ENCODE results near the gene SECISBP2. TPM values are rescaled to one million over a fixed set of nuclear protein-coding genes. Genes with fewer than 3 reads are reported as not detected.

The SECISBP2 gene
- total and polyA plus RNA-seq, 2 experiments from 2014 or later: 30.6 to 43.8 TPM

DNA sequence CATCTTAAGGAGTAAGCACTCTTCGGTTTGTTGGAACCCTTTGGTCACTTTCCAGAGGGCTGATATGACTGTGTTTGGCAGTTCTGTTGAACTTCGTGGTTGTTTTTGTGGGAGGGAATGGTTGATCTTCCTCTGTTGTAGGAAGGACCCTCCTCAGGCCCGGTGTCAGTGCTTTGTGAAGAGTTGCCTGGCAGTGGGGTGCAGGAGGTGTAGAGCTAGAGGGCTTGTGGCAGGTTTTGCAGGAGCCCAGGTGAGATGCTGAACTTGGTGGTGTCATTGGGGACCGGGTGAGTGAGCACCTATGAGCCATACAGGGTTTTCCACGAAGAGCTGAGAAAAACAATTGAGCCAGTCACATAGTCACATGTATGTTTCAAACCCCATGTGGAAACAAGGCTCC lies 27.2 kb downstream of the SECISBP2 start:
- Histone ChIP-seq H3K9me3 (ENCODE audit: low read depth) (no peaks in the 10 kb centered on the region), H3K27ac (no peak overlapping the region), H3K4me2 (no peak overlapping the region), H3K27me3 (no peaks in the 10 kb centered on the region), H4K20me1 (ENCODE audit: insufficient read depth, poor library complexity, severe bottlenecking) (no peaks in the 10 kb centered on the region), H3K4me3 (no peak overlapping the region), H2AFZ (no peak overlapping the region), H3K9me2 (replicated peaks; ENCODE audit: insufficient read depth) (no peaks in the 10 kb centered on the region), H3K4me1 (ENCODE audit: insufficient read depth) (no peaks in the 10 kb centered on the region), H3K36me3 (replicated peaks; ENCODE audit: insufficient read depth, low read depth) (peaks cover 18% of the 10 kb centered on the region), H3K79me2 (peaks cover 3% of the 10 kb centered on the region)
- no peak for DNase-seq (ENCODE audit: low spot score)
- no peak for TF ChIP-seq EZH2 (IDR thresholded peaks at IDR 0.05; ENCODE audit: borderline replicate concordance)
- no peak for TF ChIP-seq EZH2phosphoT487 (IDR thresholded peaks at IDR 0.05; ENCODE audit: low read depth, severe bottlenecking, unreplicated experiment)
- TF ChIP-seq, protein P1, sequence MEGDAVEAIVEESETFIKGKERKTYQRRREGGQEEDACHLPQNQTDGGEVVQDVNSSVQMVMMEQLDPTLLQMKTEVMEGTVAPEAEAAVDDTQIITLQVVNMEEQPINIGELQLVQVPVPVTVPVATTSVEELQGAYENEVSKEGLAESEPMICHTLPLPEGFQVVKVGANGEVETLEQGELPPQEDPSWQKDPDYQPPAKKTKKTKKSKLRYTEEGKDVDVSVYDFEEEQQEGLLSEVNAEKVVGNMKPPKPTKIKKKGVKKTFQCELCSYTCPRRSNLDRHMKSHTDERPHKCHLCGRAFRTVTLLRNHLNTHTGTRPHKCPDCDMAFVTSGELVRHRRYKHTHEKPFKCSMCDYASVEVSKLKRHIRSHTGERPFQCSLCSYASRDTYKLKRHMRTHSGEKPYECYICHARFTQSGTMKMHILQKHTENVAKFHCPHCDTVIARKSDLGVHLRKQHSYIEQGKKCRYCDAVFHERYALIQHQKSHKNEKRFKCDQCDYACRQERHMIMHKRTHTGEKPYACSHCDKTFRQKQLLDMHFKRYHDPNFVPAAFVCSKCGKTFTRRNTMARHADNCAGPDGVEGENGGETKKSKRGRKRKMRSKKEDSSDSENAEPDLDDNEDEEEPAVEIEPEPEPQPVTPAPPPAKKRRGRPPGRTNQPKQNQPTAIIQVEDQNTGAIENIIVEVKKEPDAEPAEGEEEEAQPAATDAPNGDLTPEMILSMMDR (IDR thresholded peaks at IDR 0.05; ENCODE audit: poor library complexity): no peak
- WGBS (ENCODE audit: low lambda C conversion rate, missing lambda C conversion rate): 95% methylated on average over 5 of the region's 5 CpGs

DNA sequence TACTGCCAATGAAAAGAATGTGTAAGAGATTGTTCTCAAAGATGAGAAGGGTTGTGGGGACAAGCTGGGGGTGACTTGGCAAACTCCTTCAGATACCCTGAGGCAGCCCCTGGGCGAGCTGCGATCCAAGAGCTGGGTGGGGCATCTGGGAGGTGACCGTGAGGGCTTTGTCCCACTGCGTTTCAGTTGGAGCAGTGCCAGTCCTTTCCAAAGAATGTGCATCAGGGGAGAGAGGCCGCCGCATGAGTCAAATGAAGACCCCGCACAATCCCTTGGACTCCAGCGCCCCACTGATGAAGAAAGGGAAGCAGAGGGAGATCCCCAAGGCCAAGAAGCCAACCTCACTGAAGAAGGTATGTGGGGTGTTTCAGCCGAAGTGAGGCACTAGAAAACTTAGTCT lies 28.4 kb downstream of the SECISBP2 start:
- Histone ChIP-seq H4K20me1 (ENCODE audit: insufficient read depth, poor library complexity, severe bottlenecking) (no peaks in the 10 kb centered on the region), H3K27ac (no peak overlapping the region), H3K4me1 (ENCODE audit: insufficient read depth) (no peaks in the 10 kb centered on the region), H3K36me3 (replicated peaks; ENCODE audit: insufficient read depth, low read depth) (peaks cover 17% of the 10 kb centered on the region), H3K79me2 (peaks cover 3% of the 10 kb centered on the region), H3K9me2 (replicated peaks; ENCODE audit: insufficient read depth) (no peaks in the 10 kb centered on the region), H3K4me3 (no peak overlapping the region), H2AFZ (no peak overlapping the region), H3K9me3 (ENCODE audit: low read depth) (no peaks in the 10 kb centered on the region), H3K4me2 (no peak overlapping the region), H3K27me3 (no peaks in the 10 kb centered on the region)
- 98% methylated on average over 9 of the region's 9 CpGs for WGBS (ENCODE audit: low lambda C conversion rate, missing lambda C conversion rate)
- TF ChIP-seq EZH2 (IDR thresholded peaks at IDR 0.05; ENCODE audit: borderline replicate concordance) (no peak), EZH2phosphoT487 (IDR thresholded peaks at IDR 0.05; ENCODE audit: low read depth, severe bottlenecking, unreplicated experiment) (no peak)
- TF ChIP-seq, protein P1 (IDR thresholded peaks at IDR 0.05; ENCODE audit: poor library complexity): no peak
- DNase-seq (ENCODE audit: low spot score): no peak

DNA sequence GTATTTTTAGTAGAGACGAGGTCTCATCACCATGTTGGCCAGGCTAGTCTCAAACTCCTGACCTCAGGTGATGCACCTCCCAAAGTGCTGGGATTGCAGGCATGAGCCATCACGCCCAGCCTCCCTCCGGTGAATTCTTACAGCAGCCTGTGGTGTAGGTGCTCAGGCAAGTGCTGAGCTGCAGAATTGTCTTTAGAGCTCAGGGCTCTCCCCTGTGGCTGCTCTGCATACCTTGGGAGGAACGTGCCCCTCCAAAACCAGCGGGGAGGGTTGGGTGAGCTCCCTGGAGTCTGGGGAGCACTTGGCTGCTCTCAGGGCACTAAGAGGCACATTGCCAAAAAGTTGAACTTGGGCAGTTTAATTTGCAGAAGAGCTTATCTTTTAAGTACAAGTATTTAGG lies 29.4 kb downstream of the SECISBP2 start:
- no peak overlapping the region for H3K4me2 ChIP-seq
- H3K9me2 ChIP-seq (replicated peaks; ENCODE audit: insufficient read depth): no peaks in the 10 kb centered on the region
- TF ChIP-seq EZH2phosphoT487 (IDR thresholded peaks at IDR 0.05; ENCODE audit: low read depth, severe bottlenecking, unreplicated experiment): no peak
- TF ChIP-seq, protein P1 (IDR thresholded peaks at IDR 0.05; ENCODE audit: poor library complexity): no peak
- no peak for TF ChIP-seq EZH2 (IDR thresholded peaks at IDR 0.05; ENCODE audit: borderline replicate concordance)
- H3K4me3 ChIP-seq: no peak overlapping the region
- H3K4me1 ChIP-seq (ENCODE audit: insufficient read depth): no peaks in the 10 kb centered on the region
- H4K20me1 ChIP-seq (ENCODE audit: insufficient read depth, poor library complexity, severe bottlenecking): no peaks in the 10 kb centered on the region
- 91% methylated on average over 5 of the region's 5 CpGs for WGBS (ENCODE audit: low lambda C conversion rate, missing lambda C conversion rate)
- H2AFZ ChIP-seq: no peak overlapping the region
- DNase-seq (ENCODE audit: low spot score): no peak
- H3K9me3 ChIP-seq (ENCODE audit: low read depth): no peaks in the 10 kb centered on the region
- no peaks in the 10 kb centered on the region for H3K27me3 ChIP-seq
- H3K27ac ChIP-seq: no peak overlapping the region
- peaks cover 8% of the 10 kb centered on the region for H3K36me3 ChIP-seq (replicated peaks; ENCODE audit: insufficient read depth, low read depth)
- peaks cover 3% of the 10 kb centered on the region for H3K79me2 ChIP-seq

DNA sequence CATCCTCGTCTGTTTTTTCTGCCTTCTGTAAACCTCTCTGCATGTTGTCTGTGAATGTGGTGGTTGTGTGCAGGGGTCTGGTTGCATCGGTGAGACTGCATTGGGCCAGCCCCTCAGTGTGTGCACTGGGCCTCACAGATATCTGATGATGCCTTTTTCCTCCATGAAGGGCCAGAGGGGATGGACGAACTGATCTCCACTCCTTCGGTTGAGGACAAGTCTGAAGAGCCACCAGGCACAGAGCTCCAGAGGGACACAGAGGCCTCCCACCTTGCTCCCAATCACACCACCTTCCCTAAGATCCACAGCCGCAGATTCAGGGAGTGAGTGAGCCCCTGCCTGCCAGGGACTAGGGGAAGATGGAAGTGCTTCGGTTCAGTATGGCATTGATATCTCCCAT lies 31.3 kb downstream of the SECISBP2 start:
- Histone ChIP-seq H2AFZ (no peak overlapping the region), H3K4me1 (ENCODE audit: insufficient read depth) (no peaks in the 10 kb centered on the region), H3K9me2 (replicated peaks; ENCODE audit: insufficient read depth) (no peaks in the 10 kb centered on the region), H3K4me2 (no peak overlapping the region), H3K36me3 (replicated peaks; ENCODE audit: insufficient read depth, low read depth) (no peaks in the 10 kb centered on the region), H3K9me3 (ENCODE audit: low read depth) (no peaks in the 10 kb centered on the region), H3K27me3 (no peaks in the 10 kb centered on the region), H3K27ac (no peak overlapping the region), H4K20me1 (ENCODE audit: insufficient read depth, poor library complexity, severe bottlenecking) (no peaks in the 10 kb centered on the region), H3K79me2 (peaks cover 5% of the 10 kb centered on the region), H3K4me3 (no peak overlapping the region)
- 93% methylated on average over 6 of the region's 6 CpGs for WGBS (ENCODE audit: low lambda C conversion rate, missing lambda C conversion rate)
- DNase-seq (ENCODE audit: low spot score): no peak
- TF ChIP-seq EZH2 (IDR thresholded peaks at IDR 0.05; ENCODE audit: borderline replicate concordance): no peak
- TF ChIP-seq EZH2phosphoT487 (IDR thresholded peaks at IDR 0.05; ENCODE audit: low read depth, severe bottlenecking, unreplicated experiment): no peak
- TF ChIP-seq, protein P1 (IDR thresholded peaks at IDR 0.05; ENCODE audit: poor library complexity): no peak
